ENCODE data around the gene NAPG. TPM values are rescaled to one million over a fixed set of nuclear protein-coding genes. Genes with fewer than 3 reads are reported as not detected.

Gene NAPG
- total RNA-seq, 1 donor from 2014 or later = 27.3 TPM

DNA sequence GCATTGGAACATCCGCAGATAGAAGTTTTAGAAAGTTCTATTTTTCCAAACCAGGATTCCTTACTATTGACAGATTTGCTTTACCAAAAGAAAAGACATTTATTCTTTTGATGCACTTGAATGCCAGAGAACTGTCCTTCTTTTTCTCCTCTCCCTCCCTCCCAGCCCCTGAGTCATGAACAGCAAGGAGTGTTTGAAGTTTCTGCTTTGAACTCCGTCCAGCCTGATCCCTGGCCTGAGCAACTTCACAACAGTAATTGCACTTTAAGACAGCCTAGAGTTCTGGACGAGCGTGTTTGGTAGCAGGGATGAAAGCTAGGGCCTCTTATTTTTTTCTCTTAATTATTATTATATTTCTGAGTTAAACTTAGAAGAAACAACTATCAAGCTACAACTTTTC is 37.8 kb upstream of the NAPG start:
- Mint-ChIP-seq H3K27ac (no peak overlapping the region), H3K9me3 (ENCODE audit: low read depth) (no peaks in the 10 kb centered on the region), H3K36me3 (ENCODE audit: insufficient read depth) (no peaks in the 10 kb centered on the region), H3K4me3 (ENCODE audit: low read depth) (no peak overlapping the region), H3K4me1 (ENCODE audit: low read depth) (peaks cover 2% of the 10 kb centered on the region), H3K27me3 (peaks cover 2% of the 10 kb centered on the region)
- DNase-seq (ENCODE audit: low spot score, unreplicated experiment) = no peak
- TF ChIP-seq, protein P1, sequence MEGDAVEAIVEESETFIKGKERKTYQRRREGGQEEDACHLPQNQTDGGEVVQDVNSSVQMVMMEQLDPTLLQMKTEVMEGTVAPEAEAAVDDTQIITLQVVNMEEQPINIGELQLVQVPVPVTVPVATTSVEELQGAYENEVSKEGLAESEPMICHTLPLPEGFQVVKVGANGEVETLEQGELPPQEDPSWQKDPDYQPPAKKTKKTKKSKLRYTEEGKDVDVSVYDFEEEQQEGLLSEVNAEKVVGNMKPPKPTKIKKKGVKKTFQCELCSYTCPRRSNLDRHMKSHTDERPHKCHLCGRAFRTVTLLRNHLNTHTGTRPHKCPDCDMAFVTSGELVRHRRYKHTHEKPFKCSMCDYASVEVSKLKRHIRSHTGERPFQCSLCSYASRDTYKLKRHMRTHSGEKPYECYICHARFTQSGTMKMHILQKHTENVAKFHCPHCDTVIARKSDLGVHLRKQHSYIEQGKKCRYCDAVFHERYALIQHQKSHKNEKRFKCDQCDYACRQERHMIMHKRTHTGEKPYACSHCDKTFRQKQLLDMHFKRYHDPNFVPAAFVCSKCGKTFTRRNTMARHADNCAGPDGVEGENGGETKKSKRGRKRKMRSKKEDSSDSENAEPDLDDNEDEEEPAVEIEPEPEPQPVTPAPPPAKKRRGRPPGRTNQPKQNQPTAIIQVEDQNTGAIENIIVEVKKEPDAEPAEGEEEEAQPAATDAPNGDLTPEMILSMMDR (IDR thresholded peaks at IDR 0.05; ENCODE audit: unreplicated experiment) = no peak

GRCh38 chr18:10490401-10491165 is 35.2 kb upstream of the NAPG start:
- Mint-ChIP-seq H3K4me1 (ENCODE audit: low read depth) (peaks cover 6% of the 10 kb centered on the region), H3K27me3 (no peaks in the 10 kb centered on the region), H3K4me3 (ENCODE audit: low read depth) (no peak overlapping the region), H3K36me3 (ENCODE audit: insufficient read depth) (no peaks in the 10 kb centered on the region), H3K9me3 (ENCODE audit: low read depth) (no peaks in the 10 kb centered on the region), H3K27ac (no peak overlapping the region)
- DNase-seq (ENCODE audit: low spot score, unreplicated experiment) = no peak
- TF ChIP-seq, protein P1 (IDR thresholded peaks at IDR 0.05; ENCODE audit: unreplicated experiment) = peak; percentile 45

DNA sequence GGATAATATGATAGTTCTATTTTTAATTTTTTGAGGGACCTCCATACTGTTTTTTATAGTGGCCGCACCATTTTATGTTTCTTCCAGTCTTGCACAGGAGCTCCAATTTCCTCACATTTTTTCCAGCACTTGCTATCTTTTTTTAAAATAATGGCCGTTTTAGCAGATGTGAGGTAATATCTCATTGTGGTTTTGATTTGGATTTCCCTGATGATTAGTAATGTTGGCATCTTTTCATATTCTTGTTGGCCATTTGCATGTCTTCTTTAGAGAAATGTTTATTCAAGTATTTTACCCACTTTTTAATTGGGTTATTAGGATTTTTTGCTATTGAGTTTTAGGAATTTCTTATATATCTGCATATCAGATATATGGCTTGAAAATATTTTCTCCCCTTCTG is 29.9 kb upstream of the NAPG start:
- TF ChIP-seq, protein P1 (IDR thresholded peaks at IDR 0.05; ENCODE audit: unreplicated experiment) = no peak
- Mint-ChIP-seq H3K36me3 (ENCODE audit: insufficient read depth) (no peaks in the 10 kb centered on the region), H3K9me3 (ENCODE audit: low read depth) (no peaks in the 10 kb centered on the region), H3K27me3 (no peaks in the 10 kb centered on the region), H3K27ac (no peak overlapping the region), H3K4me3 (ENCODE audit: low read depth) (no peak overlapping the region), H3K4me1 (ENCODE audit: low read depth) (peaks cover 6% of the 10 kb centered on the region)
- DNase-seq (ENCODE audit: low spot score, unreplicated experiment) = no peak

GRCh38 chr18:10497206-10497749 is 28.5 kb upstream of the NAPG start:
- Mint-ChIP-seq H3K27ac (no peak overlapping the region), H3K27me3 (no peaks in the 10 kb centered on the region), H3K4me1 (ENCODE audit: low read depth) (peaks cover 6% of the 10 kb centered on the region), H3K36me3 (ENCODE audit: insufficient read depth) (no peaks in the 10 kb centered on the region), H3K4me3 (ENCODE audit: low read depth) (no peak overlapping the region), H3K9me3 (ENCODE audit: low read depth) (no peaks in the 10 kb centered on the region)
- TF ChIP-seq, protein P1 (IDR thresholded peaks at IDR 0.05; ENCODE audit: unreplicated experiment) = no peak
- DNase-seq (ENCODE audit: low spot score, unreplicated experiment) = no peak

- TF ChIP-seq, protein P1 (IDR thresholded peaks at IDR 0.05; ENCODE audit: unreplicated experiment) = no peak
- no peaks in the 10 kb centered on the region for H3K4me1 Mint-ChIP-seq (ENCODE audit: low read depth)
- no peak overlapping the region for H3K27ac Mint-ChIP-seq
- H3K9me3 Mint-ChIP-seq (ENCODE audit: low read depth) = no peaks in the 10 kb centered on the region
- no peaks in the 10 kb centered on the region for H3K27me3 Mint-ChIP-seq
- no peak for DNase-seq (ENCODE audit: low spot score, unreplicated experiment)
- no peak overlapping the region for H3K4me3 Mint-ChIP-seq (ENCODE audit: low read depth)
- no peaks in the 10 kb centered on the region for H3K36me3 Mint-ChIP-seq (ENCODE audit: insufficient read depth)
These were observed 26.6 kb upstream of the NAPG start for GRCh38 chr18:10499230-10499629.
